ENCODE results near the gene TMIGD1. TPM values are rescaled to one million over a fixed set of nuclear protein-coding genes. Genes with fewer than 3 reads are reported as not detected.

TMIGD1 gene
- total and polyA plus RNA-seq, 2 donors (not counting 3 experiments of a cell fraction or from before 2014, with no cell fraction given) = not detected

GRCh38 chr17:30290077-30290476 is 43.8 kb downstream of the TMIGD1 start:
- dilution Hi-C loops (cut with MboI; ENCODE audit: extremely low pct_ligation_motif_present, low sequenced_read_pairs) (no loop called here), intact Hi-C loops (cut with micrococcal nuclease) (no loop called here)
- POLR2A ChIA-PET = no interaction called here
- Histone ChIP-seq H3K79me2 (ENCODE audit: control insufficient read depth, insufficient read depth, low read length) (peaks cover 16% of the 10 kb centered on the region), H3K36me3 (ENCODE audit: control insufficient read depth in 2 of 2, extremely low read depth in 1 of 2, insufficient read depth in 2 of 2, low read length in 2 of 2) (peaks cover 3 to 10% of the 10 kb centered on the region in 2 experiments), H3K4me1 (ENCODE audit: control insufficient read depth, extremely low read depth, insufficient read depth, low read length) (peaks cover 15% of the 10 kb centered on the region), H4K20me1 (replicated peaks; ENCODE audit: control insufficient read depth, extremely low read depth, insufficient read depth, low read length) (no peaks in the 10 kb centered on the region), H3K9me1 (replicated peaks; ENCODE audit: control insufficient read depth, extremely low read depth, insufficient read depth, low read length) (no peaks in the 10 kb centered on the region), H2AFZ (ENCODE audit: low read depth, low read length) (no peak overlapping the region), H3K9me3 (replicated peaks; ENCODE audit: control insufficient read depth, insufficient read depth, low read length) (no peaks in the 10 kb centered on the region), H3K27me3 (ENCODE audit: control insufficient read depth in 2 of 2, insufficient read depth in 2 of 2, low read length in 2 of 2) (peaks cover 0 to 2% of the 10 kb centered on the region in 2 experiments), H3K4me2 (ENCODE audit: insufficient read depth, low read length) (peak overlapping the region; percentile 82), H3K27ac (ENCODE audit: insufficient read depth, low read depth, low read length) (no peak overlapping the region), H3K4me3 (replicated peaks in 1 of 3; ENCODE audit: insufficient read depth in 1 of 3, low read depth in 1 of 3, low read length in 3 of 3) (no peak overlapping the region), H3K9ac (replicated peaks; ENCODE audit: extremely low read depth, insufficient read depth, low read length) (no peak overlapping the region)
- TF ChIP-seq CTCF (IDR thresholded peaks at IDR 0.05; ENCODE audit: extremely low read depth in 1 of 2, insufficient read depth in 1 of 2, low read depth in 1 of 2, low read length in 2 of 2) (no peak), POLR2AphosphoS5 (IDR thresholded peaks at IDR 0.05; ENCODE audit: insufficient read depth, low read depth, low read length) (no peak), MYC (IDR thresholded peaks at IDR 0.05; ENCODE audit: low read depth, low read length) (no peak), JUN (IDR thresholded peaks at IDR 0.05; ENCODE audit: borderline replicate concordance, insufficient read depth, insufficient read length, low read depth) (no peak), GATA2 (IDR thresholded peaks at IDR 0.05; ENCODE audit: insufficient read depth, insufficient read length, low read depth, low read length) (no peak), POLR2A (IDR thresholded peaks at IDR 0.05; ENCODE audit: low read depth, low read length) (no peak), FOS (IDR thresholded peaks at IDR 0.05; ENCODE audit: borderline replicate concordance, insufficient read depth, low read length) (no peak), MAX (IDR thresholded peaks at IDR 0.05; ENCODE audit: insufficient read depth, insufficient read length) (no peak), EZH2 (IDR thresholded peaks at IDR 0.05; ENCODE audit: borderline replicate concordance, low read depth, low read length, severe bottlenecking) (no peak)
- BruUV-seq (replicated peaks) = no TSS peak
- FAIRE-seq (no peak), DNase-seq (ENCODE audit: low read depth, low spot score) (no peak)
- CTCF ChIA-PET = no interaction called here
